A673 (cell line): Measurements from ENCODE around the gene PCP4. TPM values are rescaled to one million over a fixed set of nuclear protein-coding genes. Genes with fewer than 3 reads are reported as not detected.

Experiments used
- BruUV-seq: library from RNA; stranded (reverse); fragments of 400-500 nt; replicated peaks from 2 replicates; lab custom pipeline; 2021; lab: Mats Ljungman, UMichigan
- CTCF ChIA-PET: fragments of 300-600 bp; sonication (Branson Sonifier 250); formaldehyde crosslinking; loops from one replicate; lab custom pipeline; 2022; ENCODE audit warnings: antibody characterized with exemption; lab: Charles Lee
- POLR2A ChIA-PET: fragments of 300-600 bp; sonication (Branson Sonifier 250); formaldehyde crosslinking; loops from one replicate; lab custom pipeline; 2022; ENCODE audit warnings: antibody characterized with exemption; ENCODE audit not compliant: low non-redundant PET; lab: Charles Lee
- DNase-seq: peaks from one replicate; pipeline ENCODE4 v3.0.0-alpha.2; 2015; ENCODE audit warnings: low spot score
- H3K27ac ChIP-seq: fragments of 200-600 bp; sonication (generic); 2 replicates; pipeline ENCODE4 v1.5.1; 2016; ENCODE audit warnings: mixed run types, low read depth, mild to moderate bottlenecking, mixed read lengths, antibody characterized with exemption, low read length; ENCODE audit not compliant: poor library complexity, severe bottlenecking
- H3K27me3 ChIP-seq: fragments of 200-600 bp; sonication (generic); replicated peaks from 2 replicates; pipeline ENCODE4 v1.6.1; 2017; ENCODE audit warnings: mixed run types, low read depth, mild to moderate bottlenecking, mixed read lengths, antibody characterized with exemption, low read length; ENCODE audit not compliant: insufficient read depth, poor library complexity
- H3K36me3 ChIP-seq: fragments of 200-600 bp; sonication (generic); 2 replicates; pipeline ENCODE4 v1.6.1; 2016; ENCODE audit warnings: mixed run types, mild to moderate bottlenecking, mixed read lengths, antibody characterized with exemption, low read length; ENCODE audit not compliant: insufficient read depth, poor library complexity, severe bottlenecking
- H3K4me1 ChIP-seq: fragments of 200-600 bp; sonication (generic); 2 replicates; pipeline ENCODE4 v1.6.1; 2017; ENCODE audit warnings: mixed run types, mild to moderate bottlenecking, mixed read lengths, antibody characterized with exemption, low read length; ENCODE audit not compliant: insufficient read depth, poor library complexity, severe bottlenecking
- H3K4me3 ChIP-seq: fragments of 200-600 bp; sonication (generic); 2 replicates; pipeline ENCODE4 v1.5.1; 2016; ENCODE audit warnings: low read depth, mixed run types, mild to moderate bottlenecking, mixed read lengths, low read length; ENCODE audit not compliant: poor library complexity, severe bottlenecking
- H3K9me3 ChIP-seq: fragments of 200-600 bp; sonication (generic); 2 replicates; pipeline ENCODE4 v1.6.1; 2016; ENCODE audit warnings: mixed run types, low read depth, mild to moderate bottlenecking, mixed read lengths, antibody characterized with exemption, low read length; ENCODE audit not compliant: poor library complexity, severe bottlenecking
- CTCF ChIP-seq: fragments of 300-800, 200-600 bp; sonication (generic); conservative IDR thresholded peaks from 2 replicates; pipeline ENCODE4 v1.5.1; 2017; ENCODE audit warnings: low read depth, mild to moderate bottlenecking, antibody characterized with exemption, low read length, moderate library complexity, mixed read lengths
- EZH2 ChIP-seq: fragments of 200-600 bp; sonication (generic); IDR thresholded peaks from 2 replicates; pipeline ENCODE4 v1.6.1; 2017; ENCODE audit warnings: borderline replicate concordance, low read depth, mild to moderate bottlenecking, mixed read lengths, antibody characterized with exemption, low read length; ENCODE audit not compliant: poor library complexity, severe bottlenecking
- intact Hi-C: fragments of 100-400 bp; cut with micrococcal nuclease; formaldehyde crosslinking; loops from one replicate; pipeline ENCODE4 v1.10.0; 2022; ENCODE audit not compliant: unreplicated experiment
- total RNA-seq: library from RNA; stranded (reverse); gene quantifications from 2 replicates; pipeline ENCODE4 v1.2.3, GENCODE V29; 2021

The PCP4 gene
- total RNA-seq, 1 experiment from 2014 or later, result not detected

DNA sequence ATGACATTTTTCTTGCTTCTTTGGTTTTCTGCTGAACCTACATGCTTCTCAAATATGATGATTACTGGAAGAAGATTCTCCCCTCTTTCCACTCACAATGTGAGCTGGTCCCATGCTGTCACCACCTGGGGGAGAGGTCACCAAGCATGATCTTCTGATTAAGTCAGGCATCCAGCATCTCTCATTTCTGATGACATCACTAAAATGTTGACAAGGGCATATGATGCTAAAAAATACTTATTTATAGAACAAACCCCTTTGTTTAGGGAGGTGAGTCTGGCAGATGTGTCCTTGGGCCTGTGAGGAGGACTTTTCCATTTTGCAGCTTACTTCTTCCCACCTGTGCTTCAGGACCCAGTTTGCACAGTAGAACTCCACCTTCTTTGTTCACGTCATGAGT is 42.0 kb upstream of the PCP4 start:
- DNase-seq, result no peak
- TF ChIP-seq CTCF (no peak), EZH2 (no peak)
- Histone ChIP-seq H3K9me3 (no peaks in the 10 kb centered on the region), H3K4me1 (no peaks in the 10 kb centered on the region), H3K27ac (no peak overlapping the region), H3K4me3 (no peak overlapping the region), H3K36me3 (no peaks in the 10 kb centered on the region), H3K27me3 (no peaks in the 10 kb centered on the region)
- BruUV-seq, result no TSS peak
- intact Hi-C loops, result no loop called here
- POLR2A ChIA-PET, result no interaction called here
- CTCF ChIA-PET, result no interaction called here

- Histone ChIP-seq H3K36me3 (no peaks in the 10 kb centered on the region), H3K4me1 (no peaks in the 10 kb centered on the region), H3K27me3 (peaks cover 3% of the 10 kb centered on the region), H3K9me3 (peaks cover 5% of the 10 kb centered on the region), H3K4me3 (no peak overlapping the region), H3K27ac (no peak overlapping the region)
- TF ChIP-seq EZH2 (no peak), CTCF (no peak)
- DNase-seq, result no peak
- ChIA-PET CTCF (no interaction called here), POLR2A (no interaction called here)
- intact Hi-C loops, result no loop called here
- BruUV-seq, result no TSS peak
Observed at GRCh38 chr21:39834543-39834942, 32.7 kb upstream of the PCP4 start.

GRCh38 chr21:39837861-39838359 is 29.3 kb upstream of the PCP4 start:
- no peak for TF ChIP-seq CTCF
- no peak for TF ChIP-seq EZH2
- BruUV-seq, result no TSS peak
- intact Hi-C loops, result no loop called here
- Histone ChIP-seq H3K9me3 (no peaks in the 10 kb centered on the region), H3K27ac (no peak overlapping the region), H3K36me3 (no peaks in the 10 kb centered on the region), H3K4me3 (no peak overlapping the region), H3K4me1 (no peaks in the 10 kb centered on the region), H3K27me3 (peaks cover 3% of the 10 kb centered on the region)
- no peak for DNase-seq
- POLR2A ChIA-PET, result no interaction called here
- CTCF ChIA-PET, result no interaction called here
